HepG2 (cell line): ENCODE data around the gene KCNQ1OT1. TPM values are rescaled to one million over a fixed set of nuclear protein-coding genes. Genes with fewer than 3 reads are reported as not detected.

Experiments used
- ATAC-seq: fragments of 200-7000 bp; cut with Tn5 transposase; 3 replicates; pipeline ENCODE4 v1.9.1; 2020; ENCODE audit warnings: mild to moderate bottlenecking, moderate library complexity
- BruUV-seq: library from RNA; stranded (reverse); fragments of 400-500 nt; replicated peaks from 2 replicates; lab custom pipeline; 2021; lab: Mats Ljungman, UMichigan
- CTCF ChIA-PET: fragments of 300-600 bp; formaldehyde crosslinking; extraction: SDS; loops from one replicate; lab custom pipeline; 2021; ENCODE audit warnings: low total read pairs, inconsistent platforms, low intra/inter-chr PET ratio; lab: Yijun Ruan, JAX
- POLR2A ChIA-PET: fragments of 350-600 bp; sonication (Branson Sonifier 250); formaldehyde crosslinking; loops from one replicate; lab custom pipeline; 2020; ENCODE audit warnings: antibody characterized with exemption, inconsistent platforms; lab: Yijun Ruan, JAX
- DNase-seq: peaks from one replicate; pipeline ENCODE4 v3.0.0-alpha.2; 2015; ENCODE audit warnings: low spot score
- FAIRE-seq: peaks from 3 replicates; lab custom pipeline; 2011; peaks lifted over from hg19 to GRCh38; lab: Jason Lieb, UNC
- H2AFZ ChIP-seq: one replicate; pipeline ENCODE4 v1.6.1; 2011; ENCODE audit warnings: low read length, inconsistent platforms
- H3K27ac ChIP-seq: fragments of 300-600 bp; 3 replicates; pipeline ENCODE4 v1.8.0; 2011; ENCODE audit warnings: mixed run types, mild to moderate bottlenecking, mixed read lengths, low read length, inconsistent platforms; ENCODE audit not compliant: insufficient read depth; ENCODE audit errors: extremely low read length
- H3K27me3 ChIP-seq, 2 experiments: fragments of 200-600 bp in 1 of 2; 2 replicates in 1 of 2; 3 replicates in 1 of 2; pipeline versions ENCODE4 v1.6.0 to v1.8.0; 2011; ENCODE audit warnings: low read length in 2 of 2, mild to moderate bottlenecking in 2 of 2, moderate library complexity in 2 of 2, inconsistent platforms in 1 of 2; ENCODE audit not compliant: insufficient read depth in 2 of 2, control insufficient read depth in 1 of 2
- H3K36me3 ChIP-seq, 2 experiments: fragments of 200-600 bp in 1 of 2; replicated peaks in 1 of 2; 2 replicates in 1 of 2; 3 replicates in 1 of 2; pipeline versions ENCODE4 v1.5.1 to v1.8.0; 2011; ENCODE audit warnings: low read length in 2 of 2, inconsistent platforms in 1 of 2; ENCODE audit not compliant: insufficient read depth in 2 of 2, control insufficient read depth in 1 of 2
- H3K4me1 ChIP-seq: 2 replicates; pipeline ENCODE4 v1.5.1; 2012; ENCODE audit warnings: low read length, inconsistent platforms; ENCODE audit not compliant: insufficient read depth
- H3K4me2 ChIP-seq: 2 replicates; pipeline ENCODE4 v1.6.0; 2011; ENCODE audit warnings: low read depth, low read length, inconsistent platforms
- H3K4me3 ChIP-seq, 3 experiments: fragments of 200-600 bp in 1 of 3; sonication (generic), shearing (Covaris generic) in 1 of 3; replicated peaks in 1 of 3; 2 replicates each; pipeline ENCODE4 v1.5.1; 2011 to 2016; ENCODE audit warnings: low read length in 3 of 3, inconsistent platforms in 2 of 3, low read depth in 2 of 3, mild to moderate bottlenecking in 2 of 3, control low read depth in 1 of 3, mixed read lengths in 1 of 3; ENCODE audit not compliant: insufficient read depth in 1 of 3
- H3K79me2 ChIP-seq: one replicate; pipeline ENCODE4 v1.6.1; 2011; ENCODE audit warnings: low read length, inconsistent platforms; ENCODE audit not compliant: insufficient read depth
- H3K9ac ChIP-seq: 2 replicates; pipeline ENCODE4 v1.6.0; 2011; ENCODE audit warnings: mild to moderate bottlenecking, low read depth, low read length, inconsistent platforms; ENCODE audit not compliant: insufficient read depth
- H3K9me3 ChIP-seq: 2 replicates; pipeline ENCODE4 v1.5.1; 2012; ENCODE audit warnings: mild to moderate bottlenecking, low read length
- H4K20me1 ChIP-seq: 2 replicates; pipeline ENCODE4 v1.6.0; 2011; ENCODE audit warnings: inconsistent platforms, mild to moderate bottlenecking, low read length, moderate library complexity; ENCODE audit not compliant: insufficient read depth
- CHD2 ChIP-seq: IDR thresholded peaks from 2 replicates; pipeline ENCODE4 v1.6.1; 2011; ENCODE audit warnings: low read depth, low read length, improper control_type of control experiment
- GABPA ChIP-seq, 2 experiments: IDR thresholded peaks; 2 replicates each; pipeline ENCODE4 v1.6.1; 2011 to 2016; ENCODE audit warnings: low read depth in 2 of 2, low read length in 1 of 2, missing biosample characterization in 1 of 2, missing genetic modification characterization in 1 of 2
- HMGXB4 ChIP-seq, 2 experiments: sonication (generic) in 1 of 2; formaldehyde crosslinking in 1 of 2; IDR thresholded peaks; 2 replicates each; pipeline versions ENCODE4 v1.4.0 to v1.6.1; 2018 to 2020; ENCODE audit warnings: missing genetic modification reagents in 2 of 2, borderline replicate concordance in 1 of 2, low read depth in 1 of 2, mild to moderate bottlenecking in 1 of 2, missing biosample characterization in 1 of 2
- RBFOX2 ChIP-seq: fragments of 200-400 bp; formaldehyde crosslinking; IDR thresholded peaks from 2 replicates; pipeline ENCODE4 v1.6.1; 2017; ENCODE audit warnings: low read depth, mild to moderate bottlenecking, low read length
- SPEN ChIP-seq: sonication (generic); formaldehyde crosslinking; IDR thresholded peaks from 2 replicates; pipeline ENCODE4 v1.5.1; 2020; ENCODE audit warnings: low read depth, mild to moderate bottlenecking, missing genetic modification reagents
- TEAD3 ChIP-seq: optimal IDR thresholded peaks from 2 replicates; pipeline ENCODE3; 2016; ENCODE audit warnings: borderline replicate concordance
- TOPORS ChIP-seq: sonication (generic); formaldehyde crosslinking; IDR thresholded peaks from 2 replicates; pipeline ENCODE4 v1.8.0; 2023; ENCODE audit warnings: mild to moderate bottlenecking, missing genetic modification reagents
- ZNF160 ChIP-seq: sonication (generic); formaldehyde crosslinking; IDR thresholded peaks from 2 replicates; pipeline ENCODE4 v1.8.0; 2022; ENCODE audit warnings: mild to moderate bottlenecking, inconsistent platforms, missing genetic modification reagents
- ZNF710 ChIP-seq: sonication (generic); formaldehyde crosslinking; IDR thresholded peaks from 2 replicates; pipeline ENCODE4 v1.5.0; 2020; ENCODE audit warnings: mild to moderate bottlenecking, missing genetic modification reagents, borderline replicate concordance
- ZSCAN21 ChIP-seq: sonication (generic); formaldehyde crosslinking; IDR thresholded peaks from 2 replicates; pipeline ENCODE4 v1.8.0; 2022; ENCODE audit warnings: mild to moderate bottlenecking, missing genetic modification reagents, moderate library complexity, borderline replicate concordance
- WGBS: methylation state at CpG from one replicate; pipeline ENCODE4 v1.1.6; 2017; ENCODE audit warnings: low lambda C conversion rate; 5-methylcytosine and 5-hydroxymethylcytosine counted together
- in situ Hi-C: cut with HindIII; loops from 2 replicates; pipeline ENCODE4 v1.10.0; 2017; ENCODE audit warnings: low pct_unique_long_range_greater_than_20kb; ENCODE audit not compliant: extremely low pct_ligation_motif_present
- intact Hi-C: fragments of 100-400 bp; cut with micrococcal nuclease; formaldehyde crosslinking; loops from one replicate; pipeline ENCODE4 v1.10.0; 2022; ENCODE audit not compliant: unreplicated experiment
- polyA plus RNA-seq, 8 experiments: library from polyadenylated mRNA; depleted of rRNA in 3 of 8; stranded (reverse) in 7 of 8; unstranded in 1 of 8; fragments of >200 nt; fragmentation: Illumina TruSeq in 4 of 8; extraction: Trizol in 4 of 8; gene quantifications; 2 replicates each; pipeline versions ENCODE4 v1.2.1 to v1.2.3, GENCODE V29; 2011 to 2016; ENCODE audit warnings: low read depth in 4 of 8, missing spikeins in 1 of 8, mixed read lengths in 1 of 8; ENCODE audit not compliant: insufficient read depth in 1 of 8
- total RNA-seq, 5 experiments: library from RNA; depleted of rRNA; stranded (reverse); fragments of >200 nt; fragmentation: Illumina TruSeq; extraction: Trizol; gene quantifications; 2 replicates each; pipeline ENCODE4 v1.2.3, GENCODE V29; 2016; ENCODE audit warnings: low read depth in 1 of 5

Gene KCNQ1OT1
- total and polyA plus RNA-seq, 2 of the 13 experiments (the other 11 are each of a cell fraction or from before 2014, with no cell fraction given) = 1.3 to 18.9 TPM

GRCh38 chr11:2562890-2563212, 136.9 kb downstream of the KCNQ1OT1 start (continued):
- peak; percentile 7; the same call in 1 of the 2 replicates for TF ChIP-seq ZNF710
- TF ChIP-seq HMGXB4 (CRISPR knock-in tag; IDR thresholded peaks at IDR 0.05; ENCODE audit: borderline replicate concordance in 1 of 2, low read depth in 1 of 2) = 0 out of 4 replicates have a peak, but pooled peaks of 1 of the 2 experiments have one; percentile 4
- TF ChIP-seq GABPA (IDR thresholded peaks at IDR 0.05; ENCODE audit: low read depth, low read length) = no peak
- 0 out of 2 replicates have a peak, but pooled peaks have one; percentile 9 for TF ChIP-seq GABPA (CRISPR knock-in tag; IDR thresholded peaks at IDR 0.05; ENCODE audit: low read depth)

- Histone ChIP-seq H3K79me2 (no peaks in the 10 kb centered on the region), H3K4me1 (peaks cover 60% of the 10 kb centered on the region), H3K9ac (peak overlapping the region; percentile 34; the same call in 1 of the 2 replicates), H4K20me1 (no peaks in the 10 kb centered on the region), H3K4me3 (peak overlapping the region in 1 of 3 experiments; percentile 39; a peak in 1 of 6 replicates), H2AFZ (no peak overlapping the region), H3K36me3 (no peaks in the 10 kb centered on the region), H3K27ac (peak overlapping the region; percentile 91), H3K27me3 (peaks cover 7 to 26% of the 10 kb centered on the region in 2 experiments; a peak in 4 of 5 replicates), H3K9me3 (peaks cover 8% of the 10 kb centered on the region; the same call in 1 of the 2 replicates), H3K4me2 (peak overlapping the region; percentile 61)
- FAIRE-seq (no peak), ATAC-seq (peak; percentile 86), DNase-seq (peak; percentile 76)
- BruUV-seq = no TSS peak
- ChIA-PET CTCF (no interaction called here), POLR2A (interaction anchor here (0.8 to 4.0 kb wide), 7 partner anchors 28 to 342 kb away, joined by 3 to 27 read pairs (median 5); partner anchors contain the start of genes KCNQ1OT1 and TSSC4)
- in situ Hi-C loops (no loop called here), intact Hi-C loops (loop anchor here (2.0 kb wide), 1 partner anchor 97 kb away; no protein-coding TSS in a partner anchor)
- 50% methylated on average over 2 of the region's 27 CpGs for WGBS
- TF ChIP-seq TEAD3 (CRISPR knock-in tag) (peak; percentile 29), RBFOX2 (peak; percentile 79), ZNF160 (0 out of 2 replicates have a peak, but pooled peaks have one; percentile 71), SPEN (peak; percentile 64), CHD2 (no peak), TOPORS (CRISPR knock-in tag) (no peak), ZSCAN21 (CRISPR knock-in tag) (peak; percentile 11; the same call in 1 of the 2 replicates)
These were observed 137.9 kb downstream of the KCNQ1OT1 start for GRCh38 chr11:2561696-2562581.
